RWPE2 (cell line): ENCODE measurements around the gene SNN.
A peak's percentile ranks its signal among the peaks of the same experiment; 100 is the strongest.

Source experiments
- ATAC-seq: fragments of 200-7000 bp; cut with Tn5 transposase; 3 replicates; pipeline ENCODE4 v1.9.1; 2021; ENCODE audit warnings: low read depth
- DNase-seq: peaks from one replicate; pipeline ENCODE4 v3.0.0-alpha.2; 2020; ENCODE audit warnings: low spot score
- H3K27ac ChIP-seq: fragments of 450-650 bp; 2 replicates; pipeline ENCODE4 v1.5.1; 2017; ENCODE audit warnings: mild to moderate bottlenecking; ENCODE audit not compliant: poor library complexity, severe bottlenecking
- H3K27me3 ChIP-seq: fragments of 250-450 bp; sonication (Bioruptor Pico); 2 replicates; pipeline ENCODE4 v1.5.1; 2021; ENCODE audit warnings: mild to moderate bottlenecking, moderate library complexity; ENCODE audit not compliant: insufficient read depth, poor library complexity, severe bottlenecking
- H3K36me3 ChIP-seq: fragments of 250-450 bp; sonication (Bioruptor Pico); 2 replicates; pipeline ENCODE4 v1.5.1; 2020; ENCODE audit warnings: low read depth, mild to moderate bottlenecking, moderate library complexity
- H3K4me1 ChIP-seq: fragments of 250-450 bp; sonication (Bioruptor Pico); 2 replicates; pipeline ENCODE4 v1.5.1; 2021; ENCODE audit warnings: mild to moderate bottlenecking, moderate library complexity; ENCODE audit not compliant: insufficient read depth, poor library complexity, severe bottlenecking
- H3K4me3 ChIP-seq: fragments of 250-450 bp; sonication (Bioruptor Pico); 2 replicates; pipeline ENCODE4 v1.5.1; 2021; ENCODE audit warnings: mild to moderate bottlenecking, moderate library complexity; ENCODE audit not compliant: severe bottlenecking
- H3K9me3 ChIP-seq: fragments of 250-450 bp; sonication (Bioruptor Pico); 2 replicates; pipeline ENCODE4 v1.5.1; 2021; ENCODE audit warnings: mild to moderate bottlenecking, moderate library complexity; ENCODE audit not compliant: severe bottlenecking
- CTCF ChIP-seq: fragments of 450-650 bp; IDR thresholded peaks from one replicate; pipeline ENCODE4 v1.5.1; 2017; ENCODE audit warnings: mild to moderate bottlenecking, moderate library complexity; ENCODE audit not compliant: poor library complexity, severe bottlenecking

Gene SNN

DNA sequence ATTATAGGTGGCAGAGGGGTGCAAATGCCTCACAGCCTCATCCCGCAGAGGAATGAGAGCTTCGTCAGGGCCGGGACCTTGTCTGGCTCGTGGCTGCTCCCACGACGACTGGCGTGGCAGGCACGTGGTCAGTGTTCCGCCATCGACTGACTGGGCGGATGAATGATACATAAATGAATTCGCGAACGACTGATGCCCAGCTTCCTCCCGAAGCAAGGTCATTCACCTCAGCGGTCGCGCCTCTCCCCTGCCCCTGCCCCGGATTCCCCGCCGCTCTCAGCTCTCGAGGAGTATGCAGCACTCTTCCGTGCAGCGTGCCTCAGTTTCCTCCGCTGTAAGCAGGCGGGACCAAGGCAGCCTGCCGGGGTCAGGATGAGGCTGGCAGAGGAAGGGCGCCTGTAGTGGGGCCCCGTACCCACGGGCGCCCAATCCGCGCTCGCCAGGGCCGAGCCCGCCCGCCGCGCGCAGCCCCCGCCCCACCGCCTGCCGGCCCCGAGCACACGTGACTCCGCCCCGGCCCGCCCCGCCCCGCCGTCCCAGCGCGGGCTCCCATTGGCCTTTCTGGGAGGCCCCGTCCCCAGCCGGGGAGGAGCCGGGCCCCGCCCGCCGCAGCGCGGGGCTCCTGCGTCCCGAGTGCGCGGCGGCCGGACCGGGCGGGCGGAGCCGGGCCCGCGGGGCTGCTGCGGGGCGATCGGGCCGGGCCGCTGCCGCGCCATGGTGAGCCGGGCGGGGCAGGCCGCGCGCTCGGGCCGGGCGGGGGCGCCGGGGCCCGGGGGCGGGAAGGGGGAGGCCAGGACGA lies at the start of gene SNN:
Gene SNN (plus strand): TSS at position 632 of the 799 bp plus-strand sequence. CDS start 7,605 bp downstream, outside the sequence.
- Histone ChIP-seq H3K4me3 (peak within 1 kb of the TSS; percentile 64), H3K9me3 (no peaks in the 10 kb centered on the region), H3K27me3 (no peaks in the 10 kb centered on the region), H3K27ac (peak within 1 kb of the TSS; percentile 29), H3K36me3 (no peaks in the 10 kb centered on the region), H3K4me1 (peaks cover 10% of the 10 kb centered on the region)
- peak; percentile 89 for ATAC-seq
- TF ChIP-seq CTCF, result no peak
- DNase-seq, result no peak

GRCh38 chr16:11619327-11619851 lies 48.9 kb upstream of the SNN start:
- TF ChIP-seq CTCF, result no peak
- peaks cover 7% of the 10 kb centered on the region for H3K4me1 ChIP-seq
- no peak for DNase-seq
- H3K4me3 ChIP-seq, result no peak overlapping the region
- H3K36me3 ChIP-seq, result no peaks in the 10 kb centered on the region
- H3K27ac ChIP-seq, result no peak overlapping the region
- ATAC-seq, result no peak; the same call in 2 of the 3 replicates
- no peaks in the 10 kb centered on the region for H3K27me3 ChIP-seq
- no peaks in the 10 kb centered on the region for H3K9me3 ChIP-seq

- no peaks in the 10 kb centered on the region for H3K36me3 ChIP-seq
- H3K27ac ChIP-seq, result no peak overlapping the region
- TF ChIP-seq CTCF, result no peak
- ATAC-seq (no peak), DNase-seq (no peak)
- H3K4me1 ChIP-seq, result peaks cover 4% of the 10 kb centered on the region
- no peaks in the 10 kb centered on the region for H3K27me3 ChIP-seq
- H3K4me3 ChIP-seq, result no peak overlapping the region
- no peaks in the 10 kb centered on the region for H3K9me3 ChIP-seq
These were observed 47.8 kb upstream of the SNN start for GRCh38 chr16:11620243-11621003.

DNA sequence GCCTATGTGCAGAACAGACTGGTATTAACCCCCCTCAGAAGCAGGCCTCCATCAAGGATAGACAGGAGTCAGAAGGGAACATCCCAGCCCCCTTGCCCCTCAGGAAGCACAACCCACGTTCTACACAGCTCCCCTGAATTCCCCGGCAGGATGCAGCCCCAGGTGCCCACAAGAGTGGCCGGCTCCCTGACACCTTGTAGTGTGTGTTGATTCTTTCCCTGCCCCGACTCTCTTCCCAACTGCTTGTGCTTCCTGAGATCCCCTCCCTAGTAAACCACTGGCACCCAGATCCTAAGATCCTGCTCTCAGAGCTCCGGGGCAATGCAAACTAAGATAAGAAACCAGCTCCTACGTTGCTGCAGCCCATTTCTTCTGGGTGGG lies 46.7 kb upstream of the SNN start:
- Histone ChIP-seq H3K9me3 (no peaks in the 10 kb centered on the region), H3K4me3 (no peak overlapping the region), H3K27ac (no peak overlapping the region), H3K4me1 (no peaks in the 10 kb centered on the region), H3K36me3 (no peaks in the 10 kb centered on the region), H3K27me3 (no peaks in the 10 kb centered on the region)
- peak; percentile 43; the same call in 2 of the 3 replicates for ATAC-seq
- no peak for DNase-seq
- TF ChIP-seq CTCF, result no peak
